GM23248 (cell line): Measurements from ENCODE around the gene GALNT4. TPM values are rescaled to one million over a fixed set of nuclear protein-coding genes. Genes with fewer than 3 reads are reported as not detected.

ENCODE experiments used
- DNase-seq: peaks from one replicate; pipeline ENCODE4 v3.0.0-alpha.2; 2015
- H2AFZ ChIP-seq: fragments of 200-600 bp; sonication (generic); 2 replicates; pipeline ENCODE4 v1.6.1; 2016; ENCODE audit warnings: antibody characterized with exemption
- H3F3A ChIP-seq: fragments of 200-600 bp; sonication (generic); 2 replicates; pipeline ENCODE4 v1.6.1; 2016; ENCODE audit warnings: mild to moderate bottlenecking, antibody characterized with exemption, mixed run types; ENCODE audit not compliant: insufficient read depth
- H3K27ac ChIP-seq: fragments of 200-600 bp; sonication (generic); 2 replicates; pipeline ENCODE4 v1.5.1; 2016; ENCODE audit warnings: mild to moderate bottlenecking
- H3K27me3 ChIP-seq: fragments of 200-600 bp; sonication (generic); replicated peaks from 2 replicates; pipeline ENCODE4 v1.6.1; 2016; ENCODE audit warnings: mild to moderate bottlenecking; ENCODE audit not compliant: insufficient read depth
- H3K36me3 ChIP-seq: fragments of 200-600 bp; sonication (generic); 2 replicates; pipeline ENCODE4 v1.6.1; 2016; ENCODE audit warnings: low read depth, mild to moderate bottlenecking
- H3K4me1 ChIP-seq: fragments of 200-600 bp; sonication (generic); 2 replicates; pipeline ENCODE4 v1.6.1; 2016; ENCODE audit warnings: mild to moderate bottlenecking; ENCODE audit not compliant: insufficient read depth
- H3K4me2 ChIP-seq: fragments of 200-600 bp; sonication (generic); one replicate; pipeline ENCODE4 v1.6.1; 2016; ENCODE audit warnings: mild to moderate bottlenecking; ENCODE audit not compliant: unreplicated experiment
- H3K4me3 ChIP-seq: fragments of 200-600 bp; sonication (generic); 2 replicates; pipeline ENCODE4 v1.5.1; 2016; ENCODE audit warnings: mild to moderate bottlenecking
- H3K79me2 ChIP-seq: fragments of 200-600 bp; sonication (generic); 2 replicates; pipeline ENCODE4 v1.6.1; 2016; ENCODE audit warnings: mild to moderate bottlenecking; ENCODE audit not compliant: insufficient read depth
- H3K9ac ChIP-seq: fragments of 200-600 bp; sonication (generic); 2 replicates; pipeline ENCODE4 v1.6.1; 2016; ENCODE audit warnings: mild to moderate bottlenecking
- H3K9me2 ChIP-seq: fragments of 200-600 bp; sonication (generic); 2 replicates; pipeline ENCODE4 v1.6.1; 2016; ENCODE audit warnings: mixed run types, mild to moderate bottlenecking, moderate library complexity; ENCODE audit not compliant: insufficient read depth
- H3K9me3 ChIP-seq: fragments of 200-600 bp; sonication (generic); one replicate; pipeline ENCODE4 v1.6.1; 2017; ENCODE audit warnings: low read depth
- H4K20me1 ChIP-seq: fragments of 200-600 bp; sonication (generic); 2 replicates; pipeline ENCODE4 v1.6.0; 2016; ENCODE audit not compliant: insufficient read depth
- EZH2 ChIP-seq: fragments of 200-600 bp; sonication (generic); IDR thresholded peaks from 2 replicates; pipeline ENCODE4 v1.6.1; 2018; ENCODE audit warnings: antibody characterized with exemption, mild to moderate bottlenecking; ENCODE audit not compliant: insufficient read depth, poor library complexity, severe bottlenecking
- EZH2phosphoT487 ChIP-seq: fragments of 200-600 bp; sonication (generic); IDR thresholded peaks from 2 replicates; pipeline ENCODE4 v1.6.1; 2018; ENCODE audit warnings: antibody characterized with exemption, moderate library complexity, mild to moderate bottlenecking, low read depth; ENCODE audit not compliant: insufficient read depth
- WGBS, 2 experiments: methylation state at CpG; one replicate each; pipeline ENCODE4 v1.1.6; 2015 to 2017; ENCODE audit warnings: low lambda C conversion rate in 2 of 2, low coverage in 1 of 2; ENCODE audit errors: missing lambda C conversion rate in 2 of 2; 5-methylcytosine and 5-hydroxymethylcytosine counted together
- in situ Hi-C: fragments of 300-500 bp; cut with MboI; formaldehyde crosslinking; loops from 2 replicates; pipeline ENCODE4 v1.15.0; 2020
- polyA plus RNA-seq: library from polyadenylated mRNA; unstranded; fragments of >200 nt; fragmentation: Nextera tagmentation; extraction: Ambion mirVana; gene quantifications from 2 replicates; pipeline ENCODE4 v1.2.1, GENCODE V29; 2016
- total RNA-seq: library from RNA; depleted of rRNA; stranded (reverse); fragments of >200 nt; shearing (Covaris generic); gene quantifications from 2 replicates; pipeline ENCODE4 v1.2.3, GENCODE V29; 2014

GALNT4 gene
- total and polyA plus RNA-seq, 2 experiments from 2014 or later, result 6.4 to 10.6 TPM

- no peak overlapping the region for H3K4me3 ChIP-seq
- H3K27ac ChIP-seq, result no peak overlapping the region
- no peaks in the 10 kb centered on the region for H3F3A ChIP-seq
- DNase-seq, result no peak
- no peak overlapping the region for H3K9ac ChIP-seq
- peaks cover 5% of the 10 kb centered on the region; the same call in 1 of the 2 replicates for H3K4me1 ChIP-seq
- no peak for TF ChIP-seq EZH2
- no peak for TF ChIP-seq EZH2phosphoT487
- no peaks in the 10 kb centered on the region for H3K9me3 ChIP-seq
- no peaks in the 10 kb centered on the region for H4K20me1 ChIP-seq
- H2AFZ ChIP-seq, result no peak overlapping the region
- in situ Hi-C loops, result no loop called here
- no peaks in the 10 kb centered on the region for H3K9me2 ChIP-seq
- H3K79me2 ChIP-seq, result no peaks in the 10 kb centered on the region
- no peaks in the 10 kb centered on the region for H3K36me3 ChIP-seq
- H3K4me2 ChIP-seq, result no peak overlapping the region
- 39 to 40% methylated on average over 5 of the region's 5 CpGs for WGBS, 2 experiments
- H3K27me3 ChIP-seq, result no peaks in the 10 kb centered on the region
Measured at GRCh38 chr12:89539426-89540223, 15.0 kb upstream of the GALNT4 start.

GRCh38 chr12:89538897-89539296 lies 14.3 kb upstream of the GALNT4 start:
- no peaks in the 10 kb centered on the region for H3K27me3 ChIP-seq
- H3K9me2 ChIP-seq, result no peaks in the 10 kb centered on the region
- H3K27ac ChIP-seq, result no peak overlapping the region
- no peaks in the 10 kb centered on the region for H3K36me3 ChIP-seq
- TF ChIP-seq EZH2 (no peak), EZH2phosphoT487 (no peak)
- WGBS, 2 experiments, result 95 to 100% methylated on average over 4 of the region's 4 CpGs
- no peak for DNase-seq
- in situ Hi-C loops, result no loop called here
- H4K20me1 ChIP-seq, result no peaks in the 10 kb centered on the region
- H3K4me1 ChIP-seq, result peaks cover 4% of the 10 kb centered on the region; the same call in 1 of the 2 replicates
- no peaks in the 10 kb centered on the region for H3K9me3 ChIP-seq
- no peak overlapping the region for H3K4me3 ChIP-seq
- H3K9ac ChIP-seq, result no peak overlapping the region
- no peaks in the 10 kb centered on the region for H3K79me2 ChIP-seq
- H2AFZ ChIP-seq, result no peak overlapping the region
- no peak overlapping the region for H3K4me2 ChIP-seq
- no peaks in the 10 kb centered on the region for H3F3A ChIP-seq

GRCh38 chr12:89537389-89537788 lies 12.8 kb upstream of the GALNT4 start:
- no peak for DNase-seq
- no peak overlapping the region for H3K9ac ChIP-seq
- H3K27me3 ChIP-seq, result no peaks in the 10 kb centered on the region
- no peaks in the 10 kb centered on the region for H3K4me1 ChIP-seq
- H3K36me3 ChIP-seq, result no peaks in the 10 kb centered on the region
- TF ChIP-seq EZH2 (no peak), EZH2phosphoT487 (no peak)
- no peaks in the 10 kb centered on the region for H3K79me2 ChIP-seq
- H3K9me2 ChIP-seq, result no peaks in the 10 kb centered on the region
- no peaks in the 10 kb centered on the region for H4K20me1 ChIP-seq
- no peak overlapping the region for H3K27ac ChIP-seq
- H3F3A ChIP-seq, result no peaks in the 10 kb centered on the region
- no peak overlapping the region for H3K4me3 ChIP-seq
- H3K4me2 ChIP-seq, result no peak overlapping the region
- no peaks in the 10 kb centered on the region for H3K9me3 ChIP-seq
- no peak overlapping the region for H2AFZ ChIP-seq
- in situ Hi-C loops, result no loop called here
- 93 to 95% methylated on average over 3 of the region's 3 CpGs for WGBS, 2 experiments

DNA sequence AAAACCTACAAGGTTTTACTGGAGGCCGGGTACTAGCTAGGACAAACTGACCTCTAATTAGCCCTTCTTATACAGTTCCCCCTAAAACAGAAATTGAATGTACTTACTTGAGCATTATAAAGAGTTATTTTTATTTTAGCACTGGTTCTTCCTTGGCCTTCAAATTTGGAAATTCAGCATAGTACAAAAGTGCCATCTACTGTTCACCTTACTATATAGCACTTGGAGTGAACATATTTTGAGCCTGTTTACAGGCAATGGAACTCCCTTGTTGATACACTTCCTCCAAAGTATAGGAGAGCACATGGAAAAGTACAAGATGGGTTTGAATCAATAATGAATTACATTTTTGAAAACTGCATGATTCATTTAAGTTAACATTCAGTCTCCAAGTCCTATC lies 5.1 kb upstream of the GALNT4 start:
- H3K36me3 ChIP-seq, result no peaks in the 10 kb centered on the region
- WGBS, 2 experiments, result 0 to 9% methylated on average over 1 of the region's 1 CpG
- H3K9me3 ChIP-seq, result no peaks in the 10 kb centered on the region
- H3K27ac ChIP-seq, result no peak overlapping the region
- H3K4me2 ChIP-seq, result no peak overlapping the region
- in situ Hi-C loops, result no loop called here
- peak; percentile 71 for DNase-seq
- no peaks in the 10 kb centered on the region for H4K20me1 ChIP-seq
- no peaks in the 10 kb centered on the region for H3K9me2 ChIP-seq
- no peaks in the 10 kb centered on the region for H3K27me3 ChIP-seq
- H2AFZ ChIP-seq, result no peak overlapping the region
- 0 out of 2 replicates have a peak, but pooled peaks cover 4% of the 10 kb centered on the region for H3F3A ChIP-seq
- TF ChIP-seq EZH2, result no peak
- no peak for TF ChIP-seq EZH2phosphoT487
- H3K79me2 ChIP-seq, result 0 out of 2 replicates have a peak, but pooled peaks cover 10% of the 10 kb centered on the region
- H3K9ac ChIP-seq, result no peak overlapping the region
- no peak overlapping the region for H3K4me3 ChIP-seq
- peaks cover 6% of the 10 kb centered on the region; the same call in 1 of the 2 replicates for H3K4me1 ChIP-seq
